OCI-LY7 (cell line): ENCODE data around the gene CLRN3.

Source experiments
- CTCF ChIP-seq: fragments of 200-600 bp; sonication (generic); conservative IDR thresholded peaks from 2 replicates; pipeline ENCODE4 v1.5.1; 2014; ENCODE audit warnings: mild to moderate bottlenecking, antibody characterized with exemption, low read length, moderate library complexity, mixed read lengths
- EZH2phosphoT487 ChIP-seq: fragments of 200-600 bp; sonication (generic); IDR thresholded peaks from 2 replicates; pipeline ENCODE4 v1.6.1; 2018; ENCODE audit warnings: low read depth, borderline replicate concordance, mild to moderate bottlenecking, mixed run types, antibody characterized with exemption, low read length, moderate library complexity, mixed read lengths

DNA sequence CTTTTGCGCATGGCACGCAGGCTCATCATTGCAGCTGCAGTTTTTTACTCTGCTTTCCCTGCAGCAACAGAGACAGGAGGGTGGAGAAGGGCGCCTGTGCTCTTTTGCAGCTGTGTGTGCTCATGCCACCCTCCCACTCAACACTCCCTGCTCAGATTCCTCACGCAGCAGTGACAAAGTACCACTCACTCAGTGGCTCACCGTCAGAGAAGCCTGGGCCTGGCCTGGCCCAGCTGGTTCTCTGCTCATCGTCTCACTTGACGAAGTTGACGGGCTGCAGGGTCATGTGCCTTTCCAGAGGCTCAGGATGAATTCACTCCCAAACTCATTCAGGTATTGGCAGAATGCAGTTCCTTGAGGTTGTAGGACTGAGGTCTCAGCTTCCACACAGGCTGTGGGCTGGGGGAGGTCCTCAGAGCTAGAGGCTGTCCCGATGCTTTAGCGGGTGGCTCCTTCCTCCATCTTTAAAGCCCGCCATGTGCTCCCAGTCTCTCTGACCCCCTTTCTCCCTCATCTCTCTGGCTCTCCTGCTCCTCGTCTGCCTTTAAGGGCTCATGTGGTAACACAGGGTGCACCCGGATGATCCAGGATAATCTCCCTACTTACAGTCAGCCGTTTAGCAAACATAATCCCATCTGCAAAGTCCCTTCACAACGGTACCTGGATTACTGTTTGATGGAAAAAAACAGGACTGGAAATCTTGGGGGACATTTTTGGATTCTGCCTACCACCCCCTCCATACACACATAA lies 40.0 kb upstream of the CLRN3 start:
- TF ChIP-seq CTCF (no peak), EZH2phosphoT487 (no peak)
